Lower lobe of right lung (tissue), 2 donors: ENCODE results near the gene UBASH3A. TPM values are rescaled to one million over a fixed set of nuclear protein-coding genes. Genes with fewer than 3 reads are reported as not detected.

Experiments
- ATAC-seq, 2 donors: fragments of 200-7000 bp; cut with Tn5 transposase; one replicate each; pipeline ENCODE4 v1.9.1; 2020 to 2022; ENCODE audit warnings: mild to moderate bottlenecking in 2 of 2, moderate library complexity in 2 of 2
- DNase-seq: peaks from one replicate; pipeline ENCODE4 v3.0.0-alpha.2; 2020
- H3K27ac ChIP-seq: fragments of 200-600 bp; one replicate; pipeline ENCODE4 v1.8.0; 2022
- H3K27me3 ChIP-seq: fragments of 200-600 bp; one replicate; pipeline ENCODE4 v1.8.0; 2022; ENCODE audit warnings: low read depth
- H3K36me3 ChIP-seq: fragments of 200-600 bp; one replicate; pipeline ENCODE4 v1.8.0; 2022; ENCODE audit warnings: mild to moderate bottlenecking
- H3K4me1 ChIP-seq: fragments of 200-600 bp; one replicate; pipeline ENCODE4 v1.8.0; 2022
- H3K4me3 ChIP-seq: fragments of 200-600 bp; one replicate; pipeline ENCODE4 v1.8.0; 2022; ENCODE audit warnings: mild to moderate bottlenecking
- H3K9me3 ChIP-seq: fragments of 200-600 bp; one replicate; pipeline ENCODE4 v1.8.0; 2022
- intact Hi-C: fragments of 100-400 bp; cut with DNase I; formaldehyde crosslinking; loops from one replicate; pipeline ENCODE4 v1.11.0; 2022
- total RNA-seq: library from RNA; stranded (reverse); fragmentation: NEBNext Ultra II Directional; extraction: Animal tissue kit (Norgen Biotek cat#: 25700); gene quantifications from one replicate; pipeline ENCODE4 v1.2.1, GENCODE V29; 2021
- TF ChIP-seq, protein P1 (sequence below): fragments of 200-600 bp; IDR thresholded peaks from one replicate; pipeline ENCODE4 v1.8.0; 2022; ENCODE audit warnings: antibody characterized with exemption, mild to moderate bottlenecking
- donor health status: DM: no; HTN: yes; CAD: no; lungs with severe emphysema.

The UBASH3A gene
- total RNA-seq, 1 donor from 2014 or later: 1.2 TPM

DNA sequence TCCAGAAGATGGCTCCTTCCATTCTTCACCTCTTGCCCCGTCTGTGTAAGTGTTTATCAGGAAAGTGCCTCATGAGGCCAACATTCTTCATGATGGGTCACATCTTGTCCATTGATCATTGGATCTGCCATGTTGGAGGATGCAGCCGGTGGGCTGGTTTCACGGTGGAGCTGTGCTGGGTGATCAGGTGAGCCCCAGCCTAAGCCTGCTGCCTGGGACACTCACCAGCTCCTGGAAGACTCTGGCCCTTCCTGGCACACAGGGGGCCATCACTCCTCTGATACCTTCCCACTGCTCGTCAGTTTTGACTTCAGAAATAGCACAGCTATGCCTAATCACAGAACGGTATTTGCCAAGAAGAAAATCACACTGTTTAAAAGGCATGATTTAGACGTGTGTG is 38.3 kb downstream of the UBASH3A start:
- no peak for ATAC-seq
- no peak overlapping the region for H3K4me3 ChIP-seq
- H3K9me3 ChIP-seq: no peaks in the 10 kb centered on the region
- H3K27me3 ChIP-seq: no peaks in the 10 kb centered on the region
- intact Hi-C loops: no loop called here
- TF ChIP-seq, protein P1, sequence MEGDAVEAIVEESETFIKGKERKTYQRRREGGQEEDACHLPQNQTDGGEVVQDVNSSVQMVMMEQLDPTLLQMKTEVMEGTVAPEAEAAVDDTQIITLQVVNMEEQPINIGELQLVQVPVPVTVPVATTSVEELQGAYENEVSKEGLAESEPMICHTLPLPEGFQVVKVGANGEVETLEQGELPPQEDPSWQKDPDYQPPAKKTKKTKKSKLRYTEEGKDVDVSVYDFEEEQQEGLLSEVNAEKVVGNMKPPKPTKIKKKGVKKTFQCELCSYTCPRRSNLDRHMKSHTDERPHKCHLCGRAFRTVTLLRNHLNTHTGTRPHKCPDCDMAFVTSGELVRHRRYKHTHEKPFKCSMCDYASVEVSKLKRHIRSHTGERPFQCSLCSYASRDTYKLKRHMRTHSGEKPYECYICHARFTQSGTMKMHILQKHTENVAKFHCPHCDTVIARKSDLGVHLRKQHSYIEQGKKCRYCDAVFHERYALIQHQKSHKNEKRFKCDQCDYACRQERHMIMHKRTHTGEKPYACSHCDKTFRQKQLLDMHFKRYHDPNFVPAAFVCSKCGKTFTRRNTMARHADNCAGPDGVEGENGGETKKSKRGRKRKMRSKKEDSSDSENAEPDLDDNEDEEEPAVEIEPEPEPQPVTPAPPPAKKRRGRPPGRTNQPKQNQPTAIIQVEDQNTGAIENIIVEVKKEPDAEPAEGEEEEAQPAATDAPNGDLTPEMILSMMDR: no peak
- no peaks in the 10 kb centered on the region for H3K4me1 ChIP-seq
- no peak for DNase-seq
- no peaks in the 10 kb centered on the region for H3K36me3 ChIP-seq
- no peak overlapping the region for H3K27ac ChIP-seq

DNA sequence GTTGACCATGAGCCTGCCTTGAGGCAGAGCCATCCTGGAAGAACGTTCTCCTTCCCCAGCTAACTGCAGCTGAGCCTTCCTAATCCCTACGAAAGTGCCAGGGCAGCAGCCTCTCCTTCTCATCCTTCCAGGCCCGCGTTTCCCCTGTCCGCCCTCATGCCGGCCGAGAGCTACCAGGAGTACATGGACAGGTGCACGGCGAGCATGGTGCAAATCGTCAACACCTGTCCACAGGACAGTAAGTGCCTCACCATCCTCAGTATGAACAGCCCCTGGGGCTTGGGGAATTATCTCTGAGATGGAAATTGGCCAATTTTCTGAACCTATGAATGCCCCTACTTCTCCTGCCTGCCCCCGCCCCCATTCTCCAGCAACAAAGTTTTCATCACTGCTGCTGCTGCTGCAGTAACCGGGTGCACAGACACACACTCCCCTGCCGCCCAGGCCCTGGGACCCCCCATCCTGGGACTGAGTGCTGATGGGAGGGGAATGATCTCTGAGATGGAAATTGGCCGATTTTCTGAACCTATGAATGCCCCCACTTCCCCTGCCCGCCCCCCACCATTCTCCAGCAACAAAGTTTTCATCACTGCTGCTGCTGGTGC is 39.6 kb downstream of the UBASH3A start:
- no peak overlapping the region for H3K4me3 ChIP-seq
- DNase-seq: no peak
- no peaks in the 10 kb centered on the region for H3K9me3 ChIP-seq
- intact Hi-C loops: no loop called here
- no peak overlapping the region for H3K27ac ChIP-seq
- TF ChIP-seq, protein P1: no peak
- no peaks in the 10 kb centered on the region for H3K4me1 ChIP-seq
- ATAC-seq: no peak
- no peaks in the 10 kb centered on the region for H3K27me3 ChIP-seq
- H3K36me3 ChIP-seq: no peaks in the 10 kb centered on the region

GRCh38 chr21:42443876-42444744 is 40.4 kb downstream of the UBASH3A start:
- Histone ChIP-seq H3K4me1 (no peaks in the 10 kb centered on the region), H3K27me3 (no peaks in the 10 kb centered on the region), H3K27ac (no peak overlapping the region), H3K4me3 (no peak overlapping the region), H3K9me3 (no peaks in the 10 kb centered on the region), H3K36me3 (no peaks in the 10 kb centered on the region)
- TF ChIP-seq, protein P1: no peak
- intact Hi-C loops: no loop called here
- ATAC-seq (no peak), DNase-seq (no peak)

GRCh38 chr21:42444745-42445059 is 41.0 kb downstream of the UBASH3A start:
- Histone ChIP-seq H3K4me1 (peaks cover 2% of the 10 kb centered on the region), H3K27me3 (no peaks in the 10 kb centered on the region), H3K36me3 (no peaks in the 10 kb centered on the region), H3K4me3 (no peak overlapping the region), H3K9me3 (no peaks in the 10 kb centered on the region), H3K27ac (no peak overlapping the region)
- TF ChIP-seq, protein P1: no peak
- DNase-seq (no peak), ATAC-seq (no peak)
- intact Hi-C loops: no loop called here

DNA sequence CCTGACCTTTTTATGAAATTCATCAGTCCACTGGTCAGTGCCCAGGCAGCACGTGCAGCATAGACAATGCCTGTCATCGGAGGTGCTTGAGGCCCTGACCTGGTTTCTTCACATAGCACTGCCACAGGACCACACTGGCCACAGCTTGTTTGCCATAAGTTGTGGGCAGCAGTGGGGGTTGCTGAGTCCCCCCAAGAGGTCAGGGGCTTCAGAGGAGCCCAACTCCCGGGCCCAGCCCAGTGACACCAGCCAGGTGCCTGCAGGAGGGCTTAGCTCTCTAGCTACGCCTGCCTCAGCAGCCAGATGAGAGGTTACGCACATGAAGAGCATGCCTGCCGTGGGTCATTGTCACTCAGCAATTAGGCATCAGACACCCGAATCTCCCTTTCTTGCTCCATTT is 41.6 kb downstream of the UBASH3A start:
- TF ChIP-seq, protein P1: no peak
- ATAC-seq (no peak), DNase-seq (no peak)
- Histone ChIP-seq H3K36me3 (no peaks in the 10 kb centered on the region), H3K27ac (no peak overlapping the region), H3K27me3 (no peaks in the 10 kb centered on the region), H3K9me3 (no peaks in the 10 kb centered on the region), H3K4me1 (peaks cover 8% of the 10 kb centered on the region), H3K4me3 (no peak overlapping the region)
- intact Hi-C loops: no loop called here
